Kidney (tissue), 22 donors: Measurements from ENCODE around the gene MPEG1. TPM values are rescaled to one million over a fixed set of nuclear protein-coding genes. Genes with fewer than 3 reads are reported as not detected.

Source experiments
- DNase-seq, 5 donors: peaks; one replicate each; pipeline ENCODE4 v3.0.0-alpha.2; 2013 to 2020
- FAIRE-seq: peaks from 2 replicates; lab custom pipeline; 2012; peaks lifted over from hg19 to GRCh38; lab: Jason Lieb, UNC
- H3K27ac ChIP-seq, 2 donors: one replicate each; pipeline ENCODE4 v1.7.0; 2013; ENCODE audit warnings: low read depth in 2 of 2, low read length in 2 of 2, inconsistent platforms in 1 of 2
- H3K27me3 ChIP-seq: one replicate; pipeline ENCODE4 v1.7.1; 2013; ENCODE audit warnings: low read length, inconsistent platforms; ENCODE audit not compliant: control insufficient read depth, insufficient read depth
- H3K36me3 ChIP-seq, 3 donors: one replicate each; pipeline versions ENCODE4 v1.7.0 to v1.7.1; 2013; ENCODE audit warnings: low read length in 3 of 3, control low read depth in 1 of 3, inconsistent platforms in 1 of 3; ENCODE audit not compliant: insufficient read depth in 3 of 3, control insufficient read depth in 2 of 3
- H3K4me1 ChIP-seq, 3 donors: one replicate each; pipeline versions ENCODE4 v1.7.0 to v1.7.1; 2013; ENCODE audit warnings: low read length in 3 of 3, inconsistent platforms in 1 of 3, low read depth in 1 of 3; ENCODE audit not compliant: control insufficient read depth in 2 of 3, insufficient read depth in 2 of 3
- H3K4me3 ChIP-seq, 3 donors: one replicate each; pipeline versions ENCODE4 v1.7.0 to v1.8.1; 2013; ENCODE audit warnings: low read length in 3 of 3, control low read depth in 1 of 3, inconsistent platforms in 1 of 3
- H3K9ac ChIP-seq, 3 donors: one replicate each; pipeline versions ENCODE4 v1.7.0 to v1.7.1; 2013; ENCODE audit warnings: low read length in 3 of 3, control low read depth in 1 of 3, inconsistent platforms in 1 of 3
- H3K9me3 ChIP-seq, 3 donors: one replicate each; pipeline versions ENCODE4 v1.7.0 to v1.7.1; 2013; ENCODE audit warnings: low read length in 3 of 3, control low read depth in 1 of 3, inconsistent platforms in 1 of 3; ENCODE audit not compliant: control insufficient read depth in 2 of 3, insufficient read depth in 1 of 3
- CTCF ChIP-seq: IDR thresholded peaks from 3 replicates; pipeline ENCODE4 v1.5.1; 2012; ENCODE audit warnings: mild to moderate bottlenecking, moderate library complexity, borderline replicate concordance; ENCODE audit not compliant: insufficient read depth; ENCODE audit errors: extremely low read depth
- intact Hi-C: fragments of 100-400 bp; cut with DNase I; formaldehyde crosslinking; loops from one replicate; pipeline ENCODE4 v1.11.1; 2022
- long read RNA-seq, 10 donors: library from polyadenylated mRNA in 1 of 10; unstranded in 1 of 10; transcript quantifications; one replicate each; pipeline ENCODE4 v2.0.0 and lab custom pipeline, GENCODE V29; 2021 to 2026
- polyA plus RNA-seq: library from polyadenylated mRNA; stranded (reverse); fragments of 350-450 nt; fragmentation: Illumina TruSeq; extraction: RNeasy Lipid Tissue Mini Kit (QIAGEN cat#74804); gene quantifications from one replicate; pipeline ENCODE4 v1.2.3, GENCODE V29; 2014; ENCODE audit warnings: low read depth, low replicate concordance; ENCODE audit not compliant: insufficient read depth
- total RNA-seq: library from RNA; stranded (reverse); fragmentation: NEBNext Ultra II Directional; extraction: Animal tissue kit (Norgen Biotek cat#: 25700); gene quantifications from one replicate; pipeline ENCODE4 v1.2.1, GENCODE V29; 2021
- donor health status: control.
- donor health status: control.
- donor health status: control.
- donor health status: control.
- donor health status: control.
- donor health status: DM: yes; HTN: yes; CAD: no.
- donor health status: Normal renal cell carcinoma (clear cell type).

MPEG1 gene
- total RNA-seq (33.1 TPM), polyA plus RNA-seq (2.6 TPM)
- long read RNA-seq, donor 1, full-length matches to known transcripts, result 9 of 9 reads
- long read RNA-seq, donor 1, partial matches to known transcripts, result 0 of 9 reads
- long read RNA-seq, donor 1, other reads (novel, unspliced or antisense), result 0 of 9 reads
- long read RNA-seq, donor 2, full-length matches to known transcripts, result 16 of 16 reads
- long read RNA-seq, donor 2, partial matches to known transcripts, result 0 of 16 reads
- long read RNA-seq, donor 2, other reads (novel, unspliced or antisense), result 0 of 16 reads
- long read RNA-seq, donor 3, full-length matches to known transcripts, result 25 of 25 reads
- long read RNA-seq, donor 3, partial matches to known transcripts, result 0 of 25 reads
- long read RNA-seq, donor 3, other reads (novel, unspliced or antisense), result 0 of 25 reads
- long read RNA-seq, donor 4, full-length matches to known transcripts, result 15 of 15 reads
- long read RNA-seq, donor 4, partial matches to known transcripts, result 0 of 15 reads
- long read RNA-seq, donor 4, other reads (novel, unspliced or antisense), result 0 of 15 reads
- long read RNA-seq, donor 5, full-length matches to known transcripts, result 1 of 1 reads
- long read RNA-seq, donor 5, partial matches to known transcripts, result 0 of 1 reads
- long read RNA-seq, donor 5, other reads (novel, unspliced or antisense), result 0 of 1 reads
- long read RNA-seq, donor 6, full-length matches to known transcripts, result 12 of 12 reads
- long read RNA-seq, donor 6, partial matches to known transcripts, result 0 of 12 reads
- long read RNA-seq, donor 6, other reads (novel, unspliced or antisense), result 0 of 12 reads
- long read RNA-seq, donor 7, full-length matches to known transcripts, result 4 of 5 reads
- long read RNA-seq, donor 7, partial matches to known transcripts, result 0 of 5 reads
- long read RNA-seq, donor 7, other reads (novel, unspliced or antisense), result 1 of 5 reads
- long read RNA-seq, donor 8, full-length matches to known transcripts, result 12 of 12 reads
- long read RNA-seq, donor 8, partial matches to known transcripts, result 0 of 12 reads
- long read RNA-seq, donor 8, other reads (novel, unspliced or antisense), result 0 of 12 reads
- long read RNA-seq, donor 9, full-length matches to known transcripts, result 14 of 14 reads
- long read RNA-seq, donor 9, partial matches to known transcripts, result 0 of 14 reads
- long read RNA-seq, donor 9, other reads (novel, unspliced or antisense), result 0 of 14 reads
- long read RNA-seq, donor 10, full-length matches to known transcripts, result 34 of 34 reads
- long read RNA-seq, donor 10, partial matches to known transcripts, result 0 of 34 reads
- long read RNA-seq, donor 10, other reads (novel, unspliced or antisense), result 0 of 34 reads

GRCh38 chr11:59212744-59213631, at the start of gene MPEG1:
TSS of gene MPEG1 (minus strand) at chr11:59212927. CDS start at chr11:59212865, 62 bp downstream.
- DNase-seq, result no peak
- FAIRE-seq, result no peak
- Histone ChIP-seq H3K4me1 (no peaks in the 10 kb centered on the region), H3K4me3 (no peak within 1 kb of the TSS), H3K27me3 (no peaks in the 10 kb centered on the region), H3K9me3 (no peaks in the 10 kb centered on the region), H3K27ac (no peak within 1 kb of the TSS), H3K9ac (no peak within 1 kb of the TSS), H3K36me3 (no peaks in the 10 kb centered on the region)
- intact Hi-C loops, result no loop called here
- no peak for TF ChIP-seq CTCF

- no peaks in the 10 kb centered on the region for H3K9me3 ChIP-seq
- H3K4me1 ChIP-seq, result no peaks in the 10 kb centered on the region
- FAIRE-seq, result no peak
- intact Hi-C loops, result no loop called here
- no peak for TF ChIP-seq CTCF
- no peaks in the 10 kb centered on the region for H3K27me3 ChIP-seq
- H3K4me3 ChIP-seq, result no peak overlapping the region
- DNase-seq, result no peak
- H3K9ac ChIP-seq, result no peak overlapping the region
- no peaks in the 10 kb centered on the region for H3K36me3 ChIP-seq
- H3K27ac ChIP-seq, result no peak overlapping the region
Observed at GRCh38 chr11:59262177-59262818, 49.6 kb upstream of the MPEG1 start.

- Histone ChIP-seq H3K9ac (no peak overlapping the region), H3K4me3 (no peak overlapping the region), H3K27me3 (no peaks in the 10 kb centered on the region), H3K27ac (no peak overlapping the region), H3K36me3 (no peaks in the 10 kb centered on the region), H3K4me1 (no peaks in the 10 kb centered on the region), H3K9me3 (no peaks in the 10 kb centered on the region)
- no peak for TF ChIP-seq CTCF
- intact Hi-C loops, result no loop called here
- DNase-seq (no peak), FAIRE-seq (no peak)
Observed at GRCh38 chr11:59261150-59261549, 48.4 kb upstream of the MPEG1 start.
